GM23248 (cell line): ENCODE measurements around the gene CCNG2. TPM values are rescaled to one million over a fixed set of nuclear protein-coding genes. Genes with fewer than 3 reads are reported as not detected.

Experiments used
- DNase-seq: peaks from one replicate; pipeline ENCODE4 v3.0.0-alpha.2; 2015
- H2AFZ ChIP-seq: fragments of 200-600 bp; sonication (generic); 2 replicates; pipeline ENCODE4 v1.6.1; 2016; ENCODE audit warnings: antibody characterized with exemption
- H3F3A ChIP-seq: fragments of 200-600 bp; sonication (generic); 2 replicates; pipeline ENCODE4 v1.6.1; 2016; ENCODE audit warnings: mild to moderate bottlenecking, antibody characterized with exemption, mixed run types; ENCODE audit not compliant: insufficient read depth
- H3K27ac ChIP-seq: fragments of 200-600 bp; sonication (generic); 2 replicates; pipeline ENCODE4 v1.5.1; 2016; ENCODE audit warnings: mild to moderate bottlenecking
- H3K27me3 ChIP-seq: fragments of 200-600 bp; sonication (generic); replicated peaks from 2 replicates; pipeline ENCODE4 v1.6.1; 2016; ENCODE audit warnings: mild to moderate bottlenecking; ENCODE audit not compliant: insufficient read depth
- H3K36me3 ChIP-seq: fragments of 200-600 bp; sonication (generic); 2 replicates; pipeline ENCODE4 v1.6.1; 2016; ENCODE audit warnings: low read depth, mild to moderate bottlenecking
- H3K4me1 ChIP-seq: fragments of 200-600 bp; sonication (generic); 2 replicates; pipeline ENCODE4 v1.6.1; 2016; ENCODE audit warnings: mild to moderate bottlenecking; ENCODE audit not compliant: insufficient read depth
- H3K4me2 ChIP-seq: fragments of 200-600 bp; sonication (generic); one replicate; pipeline ENCODE4 v1.6.1; 2016; ENCODE audit warnings: mild to moderate bottlenecking; ENCODE audit not compliant: unreplicated experiment
- H3K4me3 ChIP-seq: fragments of 200-600 bp; sonication (generic); 2 replicates; pipeline ENCODE4 v1.5.1; 2016; ENCODE audit warnings: mild to moderate bottlenecking
- H3K79me2 ChIP-seq: fragments of 200-600 bp; sonication (generic); 2 replicates; pipeline ENCODE4 v1.6.1; 2016; ENCODE audit warnings: mild to moderate bottlenecking; ENCODE audit not compliant: insufficient read depth
- H3K9ac ChIP-seq: fragments of 200-600 bp; sonication (generic); 2 replicates; pipeline ENCODE4 v1.6.1; 2016; ENCODE audit warnings: mild to moderate bottlenecking
- H3K9me2 ChIP-seq: fragments of 200-600 bp; sonication (generic); 2 replicates; pipeline ENCODE4 v1.6.1; 2016; ENCODE audit warnings: mixed run types, mild to moderate bottlenecking, moderate library complexity; ENCODE audit not compliant: insufficient read depth
- H3K9me3 ChIP-seq: fragments of 200-600 bp; sonication (generic); one replicate; pipeline ENCODE4 v1.6.1; 2017; ENCODE audit warnings: low read depth
- H4K20me1 ChIP-seq: fragments of 200-600 bp; sonication (generic); 2 replicates; pipeline ENCODE4 v1.6.0; 2016; ENCODE audit not compliant: insufficient read depth
- EZH2 ChIP-seq: fragments of 200-600 bp; sonication (generic); IDR thresholded peaks from 2 replicates; pipeline ENCODE4 v1.6.1; 2018; ENCODE audit warnings: antibody characterized with exemption, mild to moderate bottlenecking; ENCODE audit not compliant: insufficient read depth, poor library complexity, severe bottlenecking
- EZH2phosphoT487 ChIP-seq: fragments of 200-600 bp; sonication (generic); IDR thresholded peaks from 2 replicates; pipeline ENCODE4 v1.6.1; 2018; ENCODE audit warnings: antibody characterized with exemption, moderate library complexity, mild to moderate bottlenecking, low read depth; ENCODE audit not compliant: insufficient read depth
- WGBS, 2 experiments: methylation state at CpG; one replicate each; pipeline ENCODE4 v1.1.6; 2015 to 2017; ENCODE audit warnings: low lambda C conversion rate in 2 of 2, low coverage in 1 of 2; ENCODE audit errors: missing lambda C conversion rate in 2 of 2; 5-methylcytosine and 5-hydroxymethylcytosine counted together
- in situ Hi-C: fragments of 300-500 bp; cut with MboI; formaldehyde crosslinking; loops from 2 replicates; pipeline ENCODE4 v1.15.0; 2020
- polyA plus RNA-seq: library from polyadenylated mRNA; unstranded; fragments of >200 nt; fragmentation: Nextera tagmentation; extraction: Ambion mirVana; gene quantifications from 2 replicates; pipeline ENCODE4 v1.2.1, GENCODE V29; 2016
- total RNA-seq: library from RNA; depleted of rRNA; stranded (reverse); fragments of >200 nt; shearing (Covaris generic); gene quantifications from 2 replicates; pipeline ENCODE4 v1.2.3, GENCODE V29; 2014

Gene CCNG2
- total and polyA plus RNA-seq, 2 experiments from 2014 or later: 32.6 to 40.0 TPM

GRCh38 chr4:77120886-77121508, 36.0 kb upstream of the CCNG2 start:
- H3F3A ChIP-seq: no peaks in the 10 kb centered on the region
- H3K36me3 ChIP-seq: no peaks in the 10 kb centered on the region
- TF ChIP-seq EZH2 (no peak), EZH2phosphoT487 (no peak)
- no peak overlapping the region for H3K4me3 ChIP-seq
- no peak overlapping the region for H3K9ac ChIP-seq
- no peak overlapping the region for H3K27ac ChIP-seq
- 52 to 57% methylated on average over 8 of the region's 8 CpGs for WGBS, 2 experiments
- H3K4me1 ChIP-seq: no peaks in the 10 kb centered on the region
- no peaks in the 10 kb centered on the region for H4K20me1 ChIP-seq
- no peak overlapping the region for H2AFZ ChIP-seq
- no peaks in the 10 kb centered on the region for H3K9me3 ChIP-seq
- no peaks in the 10 kb centered on the region; the same call in 1 of the 2 replicates for H3K27me3 ChIP-seq
- no peaks in the 10 kb centered on the region for H3K79me2 ChIP-seq
- in situ Hi-C loops: no loop called here
- DNase-seq: peak; percentile 39
- no peak overlapping the region for H3K4me2 ChIP-seq
- no peaks in the 10 kb centered on the region for H3K9me2 ChIP-seq

DNA sequence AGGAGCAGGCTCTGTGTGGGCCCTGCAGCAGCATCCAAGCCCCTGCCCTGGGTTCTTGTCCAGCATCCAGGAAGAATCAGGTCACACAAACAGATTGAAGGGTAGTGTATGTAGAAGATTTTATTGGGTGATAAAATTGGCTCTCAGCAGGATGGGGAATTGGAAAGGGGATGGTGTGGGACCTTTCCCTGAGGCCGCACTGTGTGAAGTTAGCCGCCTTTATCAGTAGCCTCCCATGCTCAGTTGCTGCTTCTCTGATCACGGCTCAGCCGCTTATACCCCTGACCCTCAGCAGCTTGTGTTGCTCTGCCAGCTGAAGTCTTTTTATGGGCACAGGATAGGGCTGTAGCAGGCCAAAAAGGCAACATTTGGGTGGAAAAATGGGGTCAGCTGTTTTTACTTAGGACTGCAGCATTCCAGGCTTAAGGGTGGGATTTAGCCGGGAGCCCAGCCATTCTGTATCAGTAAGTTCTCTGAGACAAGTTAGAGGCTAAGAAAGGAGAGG, 35.2 kb upstream of the CCNG2 start:
- TF ChIP-seq EZH2 (no peak), EZH2phosphoT487 (no peak)
- no peaks in the 10 kb centered on the region for H3K9me2 ChIP-seq
- no peaks in the 10 kb centered on the region for H3F3A ChIP-seq
- DNase-seq: no peak
- WGBS, 2 experiments: 20 to 29% methylated on average over 5 of the region's 5 CpGs
- no peak overlapping the region for H3K9ac ChIP-seq
- H4K20me1 ChIP-seq: no peaks in the 10 kb centered on the region
- peaks cover 2% of the 10 kb centered on the region; the same call in 1 of the 2 replicates for H3K27me3 ChIP-seq
- no peaks in the 10 kb centered on the region for H3K36me3 ChIP-seq
- no peak overlapping the region for H2AFZ ChIP-seq
- no peaks in the 10 kb centered on the region for H3K9me3 ChIP-seq
- in situ Hi-C loops: no loop called here
- no peak overlapping the region for H3K4me3 ChIP-seq
- no peak overlapping the region for H3K27ac ChIP-seq
- H3K4me2 ChIP-seq: no peak overlapping the region
- H3K4me1 ChIP-seq: no peaks in the 10 kb centered on the region
- H3K79me2 ChIP-seq: no peaks in the 10 kb centered on the region

- in situ Hi-C loops: no loop called here
- TF ChIP-seq EZH2 (no peak), EZH2phosphoT487 (no peak)
- no peak overlapping the region for H3K27ac ChIP-seq
- H3K4me1 ChIP-seq: no peaks in the 10 kb centered on the region
- H4K20me1 ChIP-seq: no peaks in the 10 kb centered on the region
- H3K36me3 ChIP-seq: no peaks in the 10 kb centered on the region
- no peaks in the 10 kb centered on the region for H3K9me3 ChIP-seq
- H3F3A ChIP-seq: no peaks in the 10 kb centered on the region
- no peak for DNase-seq
- no peak overlapping the region for H3K4me3 ChIP-seq
- no peak overlapping the region for H3K4me2 ChIP-seq
- no peak overlapping the region for H2AFZ ChIP-seq
- WGBS, 2 experiments: 50 to 52% methylated on average over 4 of the region's 4 CpGs
- H3K9ac ChIP-seq: no peak overlapping the region
- H3K79me2 ChIP-seq: no peaks in the 10 kb centered on the region
- H3K27me3 ChIP-seq: peaks cover 4% of the 10 kb centered on the region; the same call in 1 of the 2 replicates
- no peaks in the 10 kb centered on the region for H3K9me2 ChIP-seq
Measured at GRCh38 chr4:77122656-77123055, 34.4 kb upstream of the CCNG2 start.

GRCh38 chr4:77123411-77123810, 33.6 kb upstream of the CCNG2 start:
- no peak for DNase-seq
- Histone ChIP-seq H2AFZ (no peak overlapping the region), H3K9ac (no peak overlapping the region), H3K4me1 (no peaks in the 10 kb centered on the region), H4K20me1 (no peaks in the 10 kb centered on the region), H3K4me3 (no peak overlapping the region), H3K36me3 (no peaks in the 10 kb centered on the region), H3K4me2 (no peak overlapping the region), H3F3A (no peaks in the 10 kb centered on the region), H3K27ac (no peak overlapping the region), H3K9me2 (no peaks in the 10 kb centered on the region), H3K79me2 (no peaks in the 10 kb centered on the region), H3K9me3 (no peaks in the 10 kb centered on the region), H3K27me3 (peaks cover 4% of the 10 kb centered on the region; the same call in 1 of the 2 replicates)
- 74 to 79% methylated on average over 1 of the region's 1 CpG for WGBS, 2 experiments
- no peak for TF ChIP-seq EZH2
- TF ChIP-seq EZH2phosphoT487: no peak
- in situ Hi-C loops: no loop called here

DNA sequence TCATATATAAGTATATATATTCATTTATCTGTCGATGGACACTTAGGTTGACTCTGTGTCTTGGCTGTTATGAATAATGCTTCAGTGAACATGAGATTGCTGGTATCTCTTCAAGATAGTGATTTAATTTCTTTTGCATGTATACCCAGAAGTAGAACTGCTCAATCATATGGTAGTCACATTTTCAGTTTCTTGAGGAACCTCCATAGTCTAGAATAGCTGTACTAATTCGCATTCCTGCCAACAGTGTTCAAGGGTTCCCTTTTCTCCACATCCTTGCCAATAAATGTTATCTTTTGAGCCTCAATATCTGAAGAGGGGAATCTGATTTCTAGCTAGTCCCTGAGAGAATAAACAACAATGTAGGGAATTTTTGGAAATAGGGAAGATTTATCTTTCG, 32.4 kb upstream of the CCNG2 start:
- Histone ChIP-seq H3K4me3 (no peak overlapping the region), H2AFZ (no peak overlapping the region), H3K9me2 (no peaks in the 10 kb centered on the region), H3K9me3 (no peaks in the 10 kb centered on the region), H3K79me2 (no peaks in the 10 kb centered on the region), H3F3A (no peaks in the 10 kb centered on the region), H3K9ac (no peak overlapping the region), H3K4me1 (no peaks in the 10 kb centered on the region), H4K20me1 (no peaks in the 10 kb centered on the region), H3K27me3 (peaks cover 4% of the 10 kb centered on the region; the same call in 1 of the 2 replicates), H3K27ac (no peak overlapping the region), H3K4me2 (no peak overlapping the region), H3K36me3 (no peaks in the 10 kb centered on the region)
- 54 to 55% methylated on average over 3 of the region's 3 CpGs for WGBS, 2 experiments
- DNase-seq: no peak
- no peak for TF ChIP-seq EZH2phosphoT487
- no peak for TF ChIP-seq EZH2
- in situ Hi-C loops: no loop called here
